ENCODE results near the gene SLC34A1.

SLC34A1 gene

GRCh38 chr5:177376107-177376506, 8.1 kb upstream of the SLC34A1 start:
- Histone ChIP-seq H3K4me1 (ENCODE audit: insufficient read depth, low read length, poor library complexity, severe bottlenecking) (peaks cover 18% of the 10 kb centered on the region), H3K9me2 (replicated peaks; ENCODE audit: low read depth, low read length) (no peaks in the 10 kb centered on the region), H3K4me2 (ENCODE audit: low read depth, low read length, poor library complexity, severe bottlenecking) (no peak overlapping the region), H3K36me3 (ENCODE audit: insufficient read depth, low read length) (no peaks in the 10 kb centered on the region), H3K79me2 (ENCODE audit: insufficient read depth, low read length) (no peaks in the 10 kb centered on the region), H3K4me3 (ENCODE audit: low read length, poor library complexity, severe bottlenecking) (no peak overlapping the region), H3K27me3 (ENCODE audit: insufficient read depth, low read length, poor library complexity, severe bottlenecking) (no peaks in the 10 kb centered on the region), H4K20me1 (ENCODE audit: insufficient read depth, low read length, poor library complexity, severe bottlenecking) (no peaks in the 10 kb centered on the region), H3K9me3 (ENCODE audit: insufficient read depth, low read depth, low read length) (no peaks in the 10 kb centered on the region), H2AFZ (ENCODE audit: low read length) (no peak overlapping the region), H3F3A (ENCODE audit: low read depth) (no peaks in the 10 kb centered on the region), H3K9ac (ENCODE audit: low read depth, low read length, poor library complexity, severe bottlenecking) (no peak overlapping the region)
- TF ChIP-seq CTCF (conservative IDR thresholded peaks at IDR 0.05; ENCODE audit: low read length) = no peak
- no peak for TF ChIP-seq EZH2phosphoT487 (IDR thresholded peaks at IDR 0.05; ENCODE audit: borderline replicate concordance)

- Histone ChIP-seq H3K4me3 (ENCODE audit: low read length, poor library complexity, severe bottlenecking) (no peak overlapping the region), H2AFZ (ENCODE audit: low read length) (no peak overlapping the region), H3K36me3 (ENCODE audit: insufficient read depth, low read length) (no peaks in the 10 kb centered on the region), H3K79me2 (ENCODE audit: insufficient read depth, low read length) (no peaks in the 10 kb centered on the region), H3K9me3 (ENCODE audit: insufficient read depth, low read depth, low read length) (no peaks in the 10 kb centered on the region), H3F3A (ENCODE audit: low read depth) (no peaks in the 10 kb centered on the region), H3K9ac (ENCODE audit: low read depth, low read length, poor library complexity, severe bottlenecking) (no peak overlapping the region), H3K4me2 (ENCODE audit: low read depth, low read length, poor library complexity, severe bottlenecking) (no peak overlapping the region), H4K20me1 (ENCODE audit: insufficient read depth, low read length, poor library complexity, severe bottlenecking) (no peaks in the 10 kb centered on the region), H3K9me2 (replicated peaks; ENCODE audit: low read depth, low read length) (no peaks in the 10 kb centered on the region), H3K4me1 (ENCODE audit: insufficient read depth, low read length, poor library complexity, severe bottlenecking) (peaks cover under 1% of the 10 kb centered on the region), H3K27me3 (ENCODE audit: insufficient read depth, low read length, poor library complexity, severe bottlenecking) (no peaks in the 10 kb centered on the region)
- TF ChIP-seq EZH2phosphoT487 (IDR thresholded peaks at IDR 0.05; ENCODE audit: borderline replicate concordance) = no peak
- no peak for TF ChIP-seq CTCF (conservative IDR thresholded peaks at IDR 0.05; ENCODE audit: low read length)
Observed at GRCh38 chr5:177377851-177378776, 6.1 kb upstream of the SLC34A1 start.

- no peak overlapping the region for H3K4me2 ChIP-seq (ENCODE audit: low read depth, low read length, poor library complexity, severe bottlenecking)
- H2AFZ ChIP-seq (ENCODE audit: low read length) = no peak overlapping the region; the same call in 1 of the 2 replicates
Observed at GRCh38 chr5:177378884-177379883, 5.0 kb upstream of the SLC34A1 start.

More at GRCh38 chr5:177378884-177379883, 5.0 kb upstream of the SLC34A1 start:
- Histone ChIP-seq H3K4me1 (ENCODE audit: insufficient read depth, low read length, poor library complexity, severe bottlenecking) (no peaks in the 10 kb centered on the region), H3F3A (ENCODE audit: low read depth) (no peaks in the 10 kb centered on the region), H3K9ac (ENCODE audit: low read depth, low read length, poor library complexity, severe bottlenecking) (no peak overlapping the region), H3K36me3 (ENCODE audit: insufficient read depth, low read length) (no peaks in the 10 kb centered on the region), H3K9me2 (replicated peaks; ENCODE audit: low read depth, low read length) (no peaks in the 10 kb centered on the region), H3K4me3 (ENCODE audit: low read length, poor library complexity, severe bottlenecking) (no peak overlapping the region), H3K79me2 (ENCODE audit: insufficient read depth, low read length) (no peaks in the 10 kb centered on the region), H4K20me1 (ENCODE audit: insufficient read depth, low read length, poor library complexity, severe bottlenecking) (no peaks in the 10 kb centered on the region), H3K9me3 (ENCODE audit: insufficient read depth, low read depth, low read length) (no peaks in the 10 kb centered on the region), H3K27me3 (ENCODE audit: insufficient read depth, low read length, poor library complexity, severe bottlenecking) (no peaks in the 10 kb centered on the region)
- no peak for TF ChIP-seq CTCF (conservative IDR thresholded peaks at IDR 0.05; ENCODE audit: low read length)
- no peak for TF ChIP-seq EZH2phosphoT487 (IDR thresholded peaks at IDR 0.05; ENCODE audit: borderline replicate concordance)

Data from Loucy (cell line).